Measurements from ENCODE around the gene ASPA. TPM values are rescaled to one million over a fixed set of nuclear protein-coding genes. Genes with fewer than 3 reads are reported as not detected.

ASPA gene
- total RNA-seq, 1 experiment from 2014 or later = not detected

DNA sequence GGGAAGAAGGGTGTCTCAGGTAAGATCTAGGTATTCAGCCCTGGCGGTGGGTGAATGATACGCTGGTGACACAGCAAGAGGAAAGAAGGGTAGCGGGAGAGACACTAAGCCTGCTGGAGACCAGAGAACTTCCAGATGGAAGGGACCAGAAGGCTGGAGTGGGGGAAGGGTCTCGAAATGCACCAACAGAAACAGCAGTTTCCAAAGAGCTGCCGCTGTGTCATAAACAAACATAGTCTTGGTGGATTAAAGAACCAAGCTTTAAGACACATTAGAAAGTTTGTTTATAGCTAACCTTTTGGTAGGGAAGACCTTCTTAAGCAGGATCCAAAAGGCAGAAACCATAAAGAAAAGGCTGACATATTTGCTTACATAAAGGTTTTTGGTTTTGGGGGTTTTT is 60.9 kb downstream of the ASPA start:
- intact Hi-C loops (cut with micrococcal nuclease; ENCODE audit: unreplicated experiment) = no loop called here
- TF ChIP-seq, protein P1, sequence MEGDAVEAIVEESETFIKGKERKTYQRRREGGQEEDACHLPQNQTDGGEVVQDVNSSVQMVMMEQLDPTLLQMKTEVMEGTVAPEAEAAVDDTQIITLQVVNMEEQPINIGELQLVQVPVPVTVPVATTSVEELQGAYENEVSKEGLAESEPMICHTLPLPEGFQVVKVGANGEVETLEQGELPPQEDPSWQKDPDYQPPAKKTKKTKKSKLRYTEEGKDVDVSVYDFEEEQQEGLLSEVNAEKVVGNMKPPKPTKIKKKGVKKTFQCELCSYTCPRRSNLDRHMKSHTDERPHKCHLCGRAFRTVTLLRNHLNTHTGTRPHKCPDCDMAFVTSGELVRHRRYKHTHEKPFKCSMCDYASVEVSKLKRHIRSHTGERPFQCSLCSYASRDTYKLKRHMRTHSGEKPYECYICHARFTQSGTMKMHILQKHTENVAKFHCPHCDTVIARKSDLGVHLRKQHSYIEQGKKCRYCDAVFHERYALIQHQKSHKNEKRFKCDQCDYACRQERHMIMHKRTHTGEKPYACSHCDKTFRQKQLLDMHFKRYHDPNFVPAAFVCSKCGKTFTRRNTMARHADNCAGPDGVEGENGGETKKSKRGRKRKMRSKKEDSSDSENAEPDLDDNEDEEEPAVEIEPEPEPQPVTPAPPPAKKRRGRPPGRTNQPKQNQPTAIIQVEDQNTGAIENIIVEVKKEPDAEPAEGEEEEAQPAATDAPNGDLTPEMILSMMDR (conservative IDR thresholded peaks at IDR 0.05; ENCODE audit: low read depth, low read length) = no peak
- TF ChIP-seq EZH2 (IDR thresholded peaks at IDR 0.05; ENCODE audit: borderline replicate concordance, low read depth, low read length, poor library complexity, severe bottlenecking) = no peak
- DNase-seq (ENCODE audit: low spot score) = no peak
- no peaks in the 10 kb centered on the region for H3K9me3 ChIP-seq (ENCODE audit: low read depth, low read length, poor library complexity, severe bottlenecking)
- no TSS peak for BruUV-seq (replicated peaks)
- H3K27me3 ChIP-seq (replicated peaks; ENCODE audit: insufficient read depth, low read depth, low read length, poor library complexity) = no peaks in the 10 kb centered on the region
- no peaks in the 10 kb centered on the region for H3K4me1 ChIP-seq (ENCODE audit: insufficient read depth, low read length, poor library complexity, severe bottlenecking)
- no peak overlapping the region for H3K27ac ChIP-seq (ENCODE audit: low read depth, low read length, poor library complexity, severe bottlenecking)
- ChIA-PET POLR2A (ENCODE audit: low non-redundant PET) (no interaction called here), CTCF (no interaction called here)
- H3K36me3 ChIP-seq (ENCODE audit: insufficient read depth, low read length, poor library complexity, severe bottlenecking) = no peaks in the 10 kb centered on the region
- no peak overlapping the region for H3K4me3 ChIP-seq (ENCODE audit: low read depth, low read length, poor library complexity, severe bottlenecking)

DNA sequence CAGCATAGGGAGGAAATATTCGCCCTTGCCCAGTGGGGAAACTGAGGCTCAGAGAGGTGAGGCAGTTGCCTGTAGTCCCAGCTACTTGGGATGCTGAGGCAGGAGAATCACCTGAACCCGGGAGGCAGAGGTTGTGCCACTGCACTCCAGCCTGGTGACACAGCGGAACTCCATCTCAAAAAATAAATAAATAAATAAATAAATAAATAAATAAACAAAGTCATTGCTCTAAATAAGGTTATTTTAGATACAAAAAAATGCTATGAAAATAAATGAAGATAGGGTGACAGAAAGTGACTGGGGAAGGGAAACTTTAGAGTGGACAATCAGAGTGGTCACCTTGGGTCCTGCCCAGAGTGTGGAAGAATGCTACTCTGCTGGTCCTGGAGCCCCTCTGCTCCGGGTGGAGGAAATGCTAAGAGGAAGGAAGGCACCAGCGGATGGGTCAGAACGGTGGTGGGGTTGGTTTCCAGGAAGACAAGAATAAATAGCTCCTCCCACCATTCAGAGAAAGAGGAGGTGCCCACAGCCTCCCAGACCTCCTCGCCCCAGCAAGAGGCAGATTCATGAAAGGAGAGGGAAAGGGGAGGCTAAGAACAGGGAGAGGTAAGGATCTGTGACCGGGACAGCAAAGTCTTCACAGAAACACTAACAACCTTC is 64.2 kb downstream of the ASPA start:
- CTCF ChIA-PET = interaction anchor here (0.6 kb wide), 1 partner anchor 39 kb away, joined by 3 read pairs; no protein-coding TSS in a partner anchor
- POLR2A ChIA-PET (ENCODE audit: low non-redundant PET) = no interaction called here
- Histone ChIP-seq H3K27me3 (replicated peaks; ENCODE audit: insufficient read depth, low read depth, low read length, poor library complexity) (peaks cover 11% of the 10 kb centered on the region), H3K36me3 (ENCODE audit: insufficient read depth, low read length, poor library complexity, severe bottlenecking) (no peaks in the 10 kb centered on the region), H3K4me3 (ENCODE audit: low read depth, low read length, poor library complexity, severe bottlenecking) (no peak overlapping the region), H3K27ac (ENCODE audit: low read depth, low read length, poor library complexity, severe bottlenecking) (no peak overlapping the region), H3K9me3 (ENCODE audit: low read depth, low read length, poor library complexity, severe bottlenecking) (no peaks in the 10 kb centered on the region), H3K4me1 (ENCODE audit: insufficient read depth, low read length, poor library complexity, severe bottlenecking) (no peaks in the 10 kb centered on the region)
- no TSS peak for BruUV-seq (replicated peaks)
- no peak for DNase-seq (ENCODE audit: low spot score)
- intact Hi-C loops (cut with micrococcal nuclease; ENCODE audit: unreplicated experiment) = no loop called here
- TF ChIP-seq, protein P1 (conservative IDR thresholded peaks at IDR 0.05; ENCODE audit: low read depth, low read length) = no peak
- no peak for TF ChIP-seq EZH2 (IDR thresholded peaks at IDR 0.05; ENCODE audit: borderline replicate concordance, low read depth, low read length, poor library complexity, severe bottlenecking)

DNA sequence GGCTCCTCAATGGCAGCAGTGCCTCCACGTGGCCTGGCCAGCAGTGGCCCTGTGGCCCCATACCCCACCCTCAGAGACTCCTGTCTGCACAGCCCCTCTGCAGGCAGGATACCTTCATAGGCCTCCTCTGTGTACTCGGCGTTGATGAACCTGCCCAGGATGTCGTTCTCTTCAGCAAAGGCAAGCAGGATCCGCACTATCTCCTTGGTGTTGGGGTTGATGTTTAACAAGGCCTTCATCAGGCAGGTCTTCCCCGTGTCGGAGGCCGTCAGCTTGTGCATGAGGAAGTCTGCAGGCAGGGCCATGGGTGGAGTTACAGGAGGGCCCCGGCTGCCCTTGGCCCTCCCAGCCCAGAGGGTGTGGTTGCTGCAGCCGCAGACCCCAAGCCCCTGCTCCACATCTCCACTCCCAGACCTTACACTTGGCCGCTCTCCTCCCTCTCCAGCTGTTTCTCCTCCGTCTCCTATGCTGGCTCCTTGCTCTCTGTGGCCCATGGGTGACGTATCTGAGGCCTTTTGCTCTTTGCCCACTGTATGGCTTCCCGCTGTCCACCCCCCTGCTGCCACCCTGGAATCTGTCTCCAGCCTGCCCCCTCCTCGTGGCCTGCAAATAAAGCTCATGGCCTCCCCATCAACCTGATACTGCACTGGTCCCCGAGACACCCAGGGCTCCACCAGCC is 66.8 kb downstream of the ASPA start:
- BruUV-seq (replicated peaks) = no TSS peak
- H3K4me3 ChIP-seq (ENCODE audit: low read depth, low read length, poor library complexity, severe bottlenecking) = no peak overlapping the region
- no peaks in the 10 kb centered on the region for H3K36me3 ChIP-seq (ENCODE audit: insufficient read depth, low read length, poor library complexity, severe bottlenecking)
- ChIA-PET CTCF (no interaction called here), POLR2A (ENCODE audit: low non-redundant PET) (no interaction called here)
- H3K4me1 ChIP-seq (ENCODE audit: insufficient read depth, low read length, poor library complexity, severe bottlenecking) = no peaks in the 10 kb centered on the region
- no peak overlapping the region for H3K27ac ChIP-seq (ENCODE audit: low read depth, low read length, poor library complexity, severe bottlenecking)
- no peak for DNase-seq (ENCODE audit: low spot score)
- TF ChIP-seq, protein P1 (conservative IDR thresholded peaks at IDR 0.05; ENCODE audit: low read depth, low read length) = no peak
- no peak for TF ChIP-seq EZH2 (IDR thresholded peaks at IDR 0.05; ENCODE audit: borderline replicate concordance, low read depth, low read length, poor library complexity, severe bottlenecking)
- intact Hi-C loops (cut with micrococcal nuclease; ENCODE audit: unreplicated experiment) = no loop called here
- no peaks in the 10 kb centered on the region for H3K9me3 ChIP-seq (ENCODE audit: low read depth, low read length, poor library complexity, severe bottlenecking)
- peaks cover 11% of the 10 kb centered on the region for H3K27me3 ChIP-seq (replicated peaks; ENCODE audit: insufficient read depth, low read depth, low read length, poor library complexity)

All from A673 (cell line).